GM19025 (cell line): ENCODE measurements around the gene MSI2.

Experiments used
- ATAC-seq: cut with Tn5 transposase; IDR thresholded peaks from one replicate; pipeline ENCODE4 v1.9.1; 2021; ENCODE audit warnings: mild to moderate bottlenecking, low read depth, moderate library complexity; ENCODE audit not compliant: unreplicated experiment

Gene MSI2

GRCh38 chr17:57582881-57583756 lies 326.8 kb downstream of the MSI2 start:
- no peak for ATAC-seq

GRCh38 chr17:57584050-57584551 lies 327.8 kb downstream of the MSI2 start:
- no peak for ATAC-seq

DNA sequence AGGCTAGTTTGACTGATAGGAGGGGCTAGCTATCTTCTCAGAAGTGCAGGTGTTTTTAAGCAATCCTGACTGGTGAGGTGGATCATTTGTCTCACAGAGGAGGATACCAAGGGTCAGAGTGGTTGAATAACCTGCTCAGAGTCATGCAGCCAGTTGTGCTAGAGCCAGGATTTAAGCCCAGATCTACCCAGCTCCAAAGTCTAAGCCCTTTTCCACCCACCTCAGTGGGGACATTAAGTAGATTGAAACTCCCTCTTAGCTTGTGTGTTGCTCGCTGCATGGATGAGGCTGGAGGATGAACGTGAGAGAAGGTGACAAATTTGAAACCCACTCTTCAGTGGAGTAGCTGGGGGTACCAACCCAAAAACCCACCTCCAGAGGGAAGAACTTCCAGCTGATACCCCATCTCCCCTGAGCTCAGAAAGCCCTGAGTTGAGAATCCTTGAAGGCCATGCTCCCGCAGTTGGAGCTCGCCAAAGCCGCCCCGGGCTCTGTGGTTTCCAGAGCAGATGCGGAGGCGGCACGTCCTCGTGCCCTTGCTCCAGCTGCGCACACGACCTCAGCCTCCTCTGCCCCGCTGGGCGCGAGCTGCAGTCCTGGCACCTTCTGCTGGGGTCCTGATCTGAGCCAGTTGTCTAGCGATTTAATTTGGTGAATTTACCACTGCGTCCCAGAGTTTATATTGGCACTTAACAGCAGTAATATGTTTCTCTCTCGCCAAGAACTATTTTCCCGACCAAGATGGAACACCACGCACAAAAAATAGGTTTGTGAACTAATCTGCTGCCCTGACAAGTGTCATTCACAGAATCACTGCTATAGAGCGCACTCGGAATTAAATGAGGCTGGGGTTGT lies 329.2 kb downstream of the MSI2 start:
- ATAC-seq: no peak

- no peak for ATAC-seq
Observed at GRCh38 chr17:57586196-57586740, 329.9 kb downstream of the MSI2 start.

- no peak for ATAC-seq
Observed at GRCh38 chr17:57586742-57587141, 330.4 kb downstream of the MSI2 start.

DNA sequence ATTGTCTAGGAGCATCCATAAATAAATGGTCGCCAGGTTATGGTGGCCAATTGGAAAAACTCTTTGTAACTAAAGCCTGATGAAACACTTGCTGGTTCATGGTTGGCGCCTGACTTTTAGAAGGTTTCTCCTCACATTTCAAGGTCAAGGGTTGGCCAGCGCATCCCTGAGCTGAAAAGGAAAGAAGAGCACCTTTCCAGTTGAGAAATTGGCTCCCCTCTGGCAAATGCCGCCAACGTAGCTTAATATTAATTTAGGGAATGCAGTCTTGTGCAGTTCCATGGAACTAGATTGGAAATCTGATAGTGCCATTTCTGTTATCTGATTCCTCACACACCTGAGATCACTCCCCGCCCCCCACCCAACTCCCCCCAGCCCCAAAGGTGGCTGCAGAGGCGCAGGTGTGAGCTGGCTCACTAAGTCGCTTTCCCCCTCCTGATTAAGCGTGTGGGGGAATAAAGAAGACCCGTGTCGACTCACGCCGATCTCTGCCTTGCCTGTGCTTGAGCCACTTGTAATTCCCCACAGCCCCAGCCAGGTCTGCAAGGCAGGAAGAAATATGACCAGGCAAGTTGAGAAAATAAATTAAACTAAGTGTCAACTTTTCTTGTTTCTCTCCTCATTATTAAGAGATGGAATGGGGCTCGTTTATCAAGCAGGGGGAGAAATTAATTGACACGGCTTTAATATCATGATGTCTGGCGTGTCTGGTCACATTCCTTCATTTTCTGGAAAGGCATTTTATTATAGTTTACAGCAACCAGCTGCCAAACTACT lies 331.1 kb downstream of the MSI2 start:
- ATAC-seq: no peak

GRCh38 chr17:57588086-57588485 lies 331.8 kb downstream of the MSI2 start:
- no peak for ATAC-seq

GRCh38 chr17:57589151-57590034 lies 333.1 kb downstream of the MSI2 start:
- no peak for ATAC-seq

- ATAC-seq: no peak
Observed at GRCh38 chr17:57593739-57594462, 337.6 kb downstream of the MSI2 start.

- ATAC-seq: no peak
Observed at GRCh38 chr17:57594767-57595166, 338.4 kb downstream of the MSI2 start.

- ATAC-seq: no peak
Observed at GRCh38 chr17:57595426-57595825, 339.1 kb downstream of the MSI2 start.

DNA sequence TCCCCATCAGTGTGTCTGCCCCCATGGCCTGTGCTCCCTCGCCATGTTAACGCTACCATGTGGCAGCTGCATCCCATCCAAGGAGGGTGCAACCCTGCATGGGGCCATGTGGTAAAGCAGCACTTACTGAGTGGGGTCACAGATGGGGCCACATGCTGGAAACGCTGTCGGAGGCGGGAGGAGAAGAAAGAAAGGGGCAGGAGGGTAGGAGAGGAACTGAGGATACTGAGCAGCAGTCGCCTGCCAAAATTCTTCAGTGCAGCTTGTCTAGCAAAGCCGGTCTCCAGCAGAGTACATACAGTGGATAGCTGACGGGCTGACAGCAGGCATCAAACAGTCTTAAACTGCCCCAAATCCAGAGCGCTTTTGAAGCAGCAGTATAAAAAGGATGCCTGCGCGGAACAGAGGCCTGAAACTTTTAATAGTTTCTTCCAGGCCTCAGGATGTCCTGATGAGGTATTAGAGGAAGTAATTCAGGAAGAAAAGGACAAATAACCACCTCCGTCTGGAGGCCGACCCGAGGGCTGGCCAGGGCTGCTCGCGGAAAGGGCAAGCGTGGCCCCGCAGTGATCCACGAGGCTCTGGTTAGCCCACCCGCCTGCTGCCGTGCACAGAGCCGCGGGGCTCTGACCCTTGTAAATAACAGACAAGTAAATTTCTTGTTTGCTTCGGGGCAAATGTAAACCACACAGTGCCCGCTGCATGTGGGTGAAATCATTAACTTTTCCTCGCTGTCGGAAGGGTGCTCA lies 339.8 kb downstream of the MSI2 start:
- no peak for ATAC-seq

DNA sequence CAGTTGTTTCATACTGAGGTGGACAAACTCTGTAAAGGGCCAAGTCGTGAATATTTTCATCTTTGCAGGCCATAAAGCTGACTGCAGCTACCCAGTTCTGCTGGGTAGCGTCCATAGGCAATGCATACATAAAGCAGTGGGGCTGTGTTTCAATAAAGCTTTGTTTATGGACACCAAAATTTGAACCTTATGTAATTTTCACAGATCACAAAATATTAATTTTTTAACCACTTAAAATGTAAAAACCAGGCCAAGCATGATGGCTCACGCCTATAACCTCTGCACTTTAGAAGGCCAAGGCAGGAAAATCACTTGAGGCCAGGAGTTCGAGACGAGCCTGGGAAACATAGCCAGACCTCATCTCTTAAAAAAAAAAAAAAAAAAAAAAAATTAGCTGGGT lies 340.8 kb downstream of the MSI2 start:
- ATAC-seq: no peak

- no peak for ATAC-seq
Observed at GRCh38 chr17:57597531-57598453, 341.5 kb downstream of the MSI2 start.

DNA sequence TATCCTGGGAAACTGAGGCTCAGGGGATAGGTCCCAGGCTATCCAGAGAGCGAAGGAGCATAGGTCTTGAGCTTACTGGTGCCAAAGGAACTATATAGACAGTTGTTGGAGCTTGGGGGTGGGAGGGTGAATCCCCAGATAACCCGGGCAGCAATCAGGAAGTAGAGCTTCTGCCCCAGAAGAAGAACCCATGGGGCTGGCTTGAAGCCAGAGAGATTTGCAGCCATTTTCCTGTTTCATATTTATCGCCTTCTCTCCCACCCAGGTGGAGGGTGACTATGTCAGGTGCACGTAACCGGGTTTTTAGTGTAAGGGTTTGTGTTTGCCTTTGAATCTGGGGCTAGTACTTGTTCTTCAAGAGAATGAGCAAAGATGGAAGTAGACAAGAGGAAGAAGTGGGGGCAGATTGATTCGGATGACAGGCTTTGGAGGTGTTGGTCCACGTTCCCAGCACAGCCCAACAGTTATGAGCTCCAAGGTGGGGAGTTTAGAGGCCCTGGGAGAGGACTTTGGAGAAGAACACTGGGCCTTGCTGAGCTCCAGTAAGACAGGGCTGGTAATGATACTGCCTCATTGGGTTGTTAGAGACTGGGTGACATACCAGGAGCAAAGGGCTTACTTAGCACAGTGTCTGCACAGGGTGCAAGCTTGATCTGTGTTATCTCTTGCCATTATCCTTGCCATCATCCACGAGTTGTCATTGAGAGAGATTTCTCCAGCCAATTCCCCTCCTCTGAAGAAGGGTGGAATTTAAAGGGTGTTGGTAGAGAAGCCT lies 343.1 kb downstream of the MSI2 start:
- ATAC-seq: no peak

DNA sequence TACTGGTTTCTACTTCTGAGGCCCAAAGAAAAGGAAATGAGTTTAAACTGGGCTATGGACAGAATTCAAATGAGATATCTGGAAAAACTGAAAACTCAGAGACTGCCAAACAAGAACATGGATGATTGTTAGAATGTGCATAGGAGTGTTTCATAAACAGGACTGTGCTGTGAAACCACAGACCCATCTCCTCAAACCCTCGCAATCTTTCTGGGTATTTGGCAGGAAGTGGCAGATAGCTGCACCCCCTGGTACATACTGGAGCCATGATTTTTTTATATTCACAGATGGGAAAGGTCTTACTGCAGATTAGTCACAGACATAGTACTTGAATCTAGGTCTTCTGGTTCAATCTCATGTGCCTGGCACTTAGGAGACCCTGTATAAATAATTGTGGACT lies 343.8 kb downstream of the MSI2 start:
- no peak for ATAC-seq
